OCI-LY7 (cell line): ENCODE data around the gene BARX2. TPM values are rescaled to one million over a fixed set of nuclear protein-coding genes. Genes with fewer than 3 reads are reported as not detected.

ENCODE experiments used
- BruUV-seq: library from RNA; stranded (reverse); fragments of 400-500 nt; replicated peaks from 2 replicates; lab custom pipeline; 2021; lab: Mats Ljungman, UMichigan
- CTCF ChIA-PET: fragments of 300-600 bp; sonication (Branson Sonifier 250); formaldehyde crosslinking; loops from one replicate; lab custom pipeline; 2022; ENCODE audit warnings: antibody characterized with exemption; ENCODE audit not compliant: unreplicated experiment; lab: Charles Lee
- POLR2A ChIA-PET: fragments of 300-600 bp; sonication (Branson Sonifier 250); formaldehyde crosslinking; loops from one replicate; lab custom pipeline; 2022; ENCODE audit warnings: antibody characterized with exemption; lab: Charles Lee
- DNase-seq: peaks from one replicate; pipeline ENCODE4 v3.0.0-alpha.2; 2015; ENCODE audit warnings: low spot score
- H2AFZ ChIP-seq: fragments of 200-600 bp; sonication (generic), shearing (Covaris generic); 2 replicates; pipeline ENCODE4 v1.6.1; 2014; ENCODE audit warnings: mild to moderate bottlenecking, antibody characterized with exemption, low read length, moderate library complexity
- H3K27ac ChIP-seq: fragments of 200-600 bp; sonication (generic); 2 replicates; pipeline ENCODE4 v1.5.1; 2014; ENCODE audit warnings: mixed run types, low read depth, mild to moderate bottlenecking, moderate library complexity, low read length, inconsistent platforms; ENCODE audit not compliant: poor library complexity, severe bottlenecking
- H3K36me3 ChIP-seq: fragments of 200-600 bp; sonication (generic); 2 replicates; pipeline ENCODE4 v1.6.1; 2014; ENCODE audit warnings: mild to moderate bottlenecking, antibody characterized with exemption, low read length, moderate library complexity, mixed read lengths; ENCODE audit not compliant: insufficient read depth
- H3K4me1 ChIP-seq: fragments of 200-600 bp; sonication (generic); 2 replicates; pipeline ENCODE4 v1.5.1; 2014; ENCODE audit warnings: mild to moderate bottlenecking, low read length; ENCODE audit not compliant: insufficient read depth, poor library complexity, severe bottlenecking
- H3K4me2 ChIP-seq: fragments of 200-600 bp; sonication (generic); 2 replicates; pipeline ENCODE4 v1.6.1; 2014; ENCODE audit warnings: mild to moderate bottlenecking, low read length
- H3K4me3 ChIP-seq: fragments of 200-600 bp; sonication (generic); 2 replicates; pipeline ENCODE4 v1.5.1; 2014; ENCODE audit warnings: mild to moderate bottlenecking, low read depth, low read length; ENCODE audit not compliant: poor library complexity, severe bottlenecking
- H3K79me2 ChIP-seq: fragments of 200-600 bp; sonication (generic); 2 replicates; pipeline ENCODE4 v1.6.1; 2016; ENCODE audit warnings: low read depth, mild to moderate bottlenecking, low read length, moderate library complexity, mixed read lengths; ENCODE audit not compliant: insufficient read depth
- H3K9me2 ChIP-seq: fragments of 200-600 bp; sonication (generic); 2 replicates; pipeline ENCODE4 v1.6.1; 2016; ENCODE audit warnings: mild to moderate bottlenecking, low read length, mixed read lengths; ENCODE audit not compliant: insufficient read depth
- H3K9me3 ChIP-seq: fragments of 200-600 bp; sonication (generic); 2 replicates; pipeline ENCODE4 v1.6.1; 2014; ENCODE audit warnings: mild to moderate bottlenecking, mixed run types, low read length, mixed read lengths
- H4K20me1 ChIP-seq: fragments of 200-600 bp; sonication (generic); 2 replicates; pipeline ENCODE4 v1.6.1; 2014; ENCODE audit warnings: mild to moderate bottlenecking, antibody characterized with exemption, low read length, moderate library complexity, mixed read lengths; ENCODE audit not compliant: insufficient read depth
- CTCF ChIP-seq: fragments of 200-600 bp; sonication (generic); conservative IDR thresholded peaks from 2 replicates; pipeline ENCODE4 v1.5.1; 2014; ENCODE audit warnings: mild to moderate bottlenecking, antibody characterized with exemption, low read length, moderate library complexity, mixed read lengths
- EZH2phosphoT487 ChIP-seq: fragments of 200-600 bp; sonication (generic); IDR thresholded peaks from 2 replicates; pipeline ENCODE4 v1.6.1; 2018; ENCODE audit warnings: low read depth, borderline replicate concordance, mild to moderate bottlenecking, mixed run types, antibody characterized with exemption, low read length, moderate library complexity, mixed read lengths
- intact Hi-C: fragments of 100-400 bp; cut with micrococcal nuclease; formaldehyde crosslinking; loops from one replicate; pipeline ENCODE4 v1.10.0; 2022; ENCODE audit not compliant: unreplicated experiment
- total RNA-seq, 2 experiments: library from RNA; depleted of rRNA in 1 of 2; stranded (reverse); fragments of >200 nt in 1 of 2; shearing (Covaris generic) in 1 of 2; gene quantifications; 2 replicates each; pipeline ENCODE4 v1.2.3, GENCODE V29; 2014 to 2022

BARX2 gene
- total RNA-seq, 2 experiments from 2014 or later: 0.06 to 0.23 TPM

DNA sequence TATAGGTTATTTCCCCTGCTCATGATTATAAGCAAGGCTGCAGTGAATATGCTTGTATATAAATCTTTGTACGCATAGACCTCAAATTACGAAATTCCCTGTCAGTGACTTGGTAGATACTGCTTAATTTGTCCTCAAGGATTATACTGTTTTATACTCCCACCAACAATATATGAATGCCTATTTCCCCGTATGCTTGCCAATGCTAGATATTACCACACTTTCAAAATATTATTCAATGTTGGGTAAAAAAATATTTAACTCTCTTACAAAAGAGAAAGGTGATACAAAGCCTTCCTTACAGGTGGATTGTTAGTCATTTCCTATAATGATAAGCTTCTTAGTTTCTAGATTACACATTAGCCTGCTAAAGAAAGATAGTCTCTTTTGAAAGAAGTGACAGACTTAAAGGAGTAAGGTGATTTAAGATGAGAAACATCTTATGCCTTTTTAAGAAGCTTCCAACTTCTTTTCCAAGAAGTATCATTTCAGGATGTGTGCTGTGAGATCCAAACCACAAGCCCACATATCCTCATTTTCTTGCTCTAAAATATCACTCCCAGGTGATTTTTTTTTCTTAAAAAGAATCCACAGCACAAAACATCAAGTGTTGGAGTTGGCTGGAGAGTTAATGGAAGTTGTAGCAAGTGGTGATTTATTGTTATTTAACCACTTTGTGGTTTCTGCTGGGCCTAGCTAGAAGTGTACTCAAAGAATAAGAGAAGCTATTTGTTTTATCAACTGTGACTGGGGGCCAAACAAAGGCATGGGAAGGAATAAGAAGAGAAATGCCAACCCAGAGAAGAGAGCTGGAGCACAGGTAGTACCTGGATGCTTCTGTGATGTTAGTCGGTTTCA, 59.2 kb downstream of the BARX2 start:
- H3K4me2 ChIP-seq: peak overlapping the region; percentile 50
- DNase-seq: no peak
- H2AFZ ChIP-seq: peak overlapping the region; percentile 3; the same call in 1 of the 2 replicates
- intact Hi-C loops: no loop called here
- BruUV-seq: no TSS peak
- no peaks in the 10 kb centered on the region for H3K79me2 ChIP-seq
- H3K4me3 ChIP-seq: no peak overlapping the region
- H4K20me1 ChIP-seq: no peaks in the 10 kb centered on the region
- peaks cover 27% of the 10 kb centered on the region for H3K4me1 ChIP-seq
- TF ChIP-seq EZH2phosphoT487: no peak
- no peak for TF ChIP-seq CTCF
- CTCF ChIA-PET: no interaction called here
- H3K27ac ChIP-seq: no peak overlapping the region
- peaks cover 9% of the 10 kb centered on the region; the same call in 1 of the 2 replicates for H3K9me3 ChIP-seq
- POLR2A ChIA-PET: interaction anchor here (1.0 to 1.5 kb wide), 3 partner anchors 11 to 35 kb away, joined by 3 read pairs; no protein-coding TSS in a partner anchor
- H3K36me3 ChIP-seq: no peaks in the 10 kb centered on the region
- H3K9me2 ChIP-seq: no peaks in the 10 kb centered on the region

DNA sequence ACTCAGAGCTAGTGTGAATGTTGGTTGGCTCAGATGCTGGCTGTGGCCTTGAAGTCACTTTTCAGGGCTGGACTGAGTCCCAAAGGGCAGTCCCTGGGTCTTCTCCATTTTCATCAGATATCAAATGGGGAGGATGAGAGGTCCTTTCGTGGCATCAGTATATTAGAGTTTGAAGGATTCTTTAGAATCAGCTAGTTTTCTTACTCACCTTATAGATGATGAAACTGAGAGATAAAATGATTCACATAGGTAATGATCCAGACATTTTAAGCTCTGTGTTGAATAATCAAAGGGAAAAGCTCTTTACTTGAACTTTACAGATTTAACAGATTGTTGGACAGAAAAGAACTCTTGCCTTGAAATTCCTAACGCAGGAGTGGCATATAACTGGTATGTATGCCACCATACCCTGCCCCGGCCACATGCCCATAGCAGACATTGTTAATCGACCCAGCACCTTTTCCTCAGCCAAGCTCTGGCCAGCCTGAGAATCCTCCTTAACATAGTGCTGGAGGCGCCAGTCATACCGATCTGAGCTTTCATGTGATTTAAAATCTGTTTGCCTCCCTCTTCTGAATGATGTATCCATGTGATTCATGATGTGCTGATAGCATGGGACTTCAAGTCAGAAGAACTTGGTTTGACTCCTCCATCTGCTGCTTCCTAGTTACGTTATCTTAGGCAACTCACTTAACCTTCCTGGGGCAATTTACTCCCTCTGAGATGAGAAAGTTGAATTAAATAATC, 60.0 kb downstream of the BARX2 start:
- H3K9me3 ChIP-seq: peaks cover 9% of the 10 kb centered on the region; the same call in 1 of the 2 replicates
- H3K79me2 ChIP-seq: no peaks in the 10 kb centered on the region
- H3K36me3 ChIP-seq: no peaks in the 10 kb centered on the region
- ChIA-PET POLR2A (interaction anchor here (0.5 to 1.5 kb wide), 4 partner anchors 11 to 35 kb away, joined by 3 read pairs; no protein-coding TSS in a partner anchor), CTCF (no interaction called here)
- no peak overlapping the region for H3K4me3 ChIP-seq
- peak overlapping the region; percentile 33 for H3K27ac ChIP-seq
- H3K4me1 ChIP-seq: peaks cover 27% of the 10 kb centered on the region
- intact Hi-C loops: no loop called here
- DNase-seq: no peak
- no peaks in the 10 kb centered on the region for H4K20me1 ChIP-seq
- H2AFZ ChIP-seq: peak overlapping the region; percentile 3
- TF ChIP-seq EZH2phosphoT487: no peak
- TF ChIP-seq CTCF: no peak
- peak overlapping the region; percentile 50 for H3K4me2 ChIP-seq
- BruUV-seq: no TSS peak
- H3K9me2 ChIP-seq: no peaks in the 10 kb centered on the region
